GM19438 (cell line): ENCODE data around the gene CIAPIN1.
"Not testable (repeated sequence)": the region's sequence is repeated elsewhere in the genome, so short reads cannot be mapped to it uniquely, and the experiment has no call there.

Experiments used
- ATAC-seq: cut with Tn5 transposase; IDR thresholded peaks from one replicate; pipeline ENCODE4 v1.9.1; 2021; ENCODE audit warnings: low read depth; ENCODE audit not compliant: unreplicated experiment

Gene CIAPIN1

GRCh38 chr16:57444711-57445110, 2.5 kb downstream of the CIAPIN1 start:
- ATAC-seq = no peak

DNA sequence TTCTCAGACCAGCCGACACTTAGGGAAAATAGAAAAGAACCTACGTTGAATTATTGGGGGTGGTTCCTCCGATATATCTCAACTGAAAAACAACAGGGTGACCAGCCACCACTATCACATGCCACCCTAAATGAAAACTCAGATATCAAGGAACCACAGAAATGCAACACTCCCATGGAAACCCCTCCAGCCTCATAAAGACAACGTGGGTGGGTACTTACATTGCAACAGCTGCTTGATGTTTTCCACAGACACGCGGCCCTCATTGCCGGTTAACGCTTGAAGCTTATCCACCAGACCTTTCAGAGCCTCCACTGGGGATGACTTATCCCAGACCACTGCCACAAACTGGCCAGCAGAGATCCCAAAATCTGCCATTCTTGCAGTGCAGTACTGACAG, 6.6 kb downstream of the CIAPIN1 start:
- ATAC-seq = not testable (repeated sequence)

- not testable (repeated sequence) for ATAC-seq
These were observed 7.2 kb downstream of the CIAPIN1 start for GRCh38 chr16:57439947-57440346.

GRCh38 chr16:57435838-57436237, 11.3 kb downstream of the CIAPIN1 start:
- no peak for ATAC-seq

DNA sequence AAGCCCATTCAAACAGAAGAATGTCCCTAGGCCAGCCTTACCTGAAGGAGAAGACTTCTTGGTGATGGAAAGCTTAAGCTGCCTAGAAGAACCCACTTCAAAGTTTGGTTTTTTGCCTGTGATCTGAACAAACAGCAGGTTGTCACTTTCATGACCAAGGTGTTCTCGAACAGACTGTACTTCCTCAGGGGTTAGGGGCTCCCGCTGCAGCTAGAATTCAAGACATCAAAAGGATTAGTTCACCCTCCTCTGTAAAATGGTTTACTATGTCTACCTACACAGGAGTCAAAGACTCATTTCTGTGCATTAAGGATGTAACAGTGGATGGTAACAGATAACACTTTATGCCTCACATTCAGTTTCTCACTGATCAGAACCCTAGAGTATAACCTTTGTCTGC, 13.2 kb downstream of the CIAPIN1 start:
- ATAC-seq = no peak

DNA sequence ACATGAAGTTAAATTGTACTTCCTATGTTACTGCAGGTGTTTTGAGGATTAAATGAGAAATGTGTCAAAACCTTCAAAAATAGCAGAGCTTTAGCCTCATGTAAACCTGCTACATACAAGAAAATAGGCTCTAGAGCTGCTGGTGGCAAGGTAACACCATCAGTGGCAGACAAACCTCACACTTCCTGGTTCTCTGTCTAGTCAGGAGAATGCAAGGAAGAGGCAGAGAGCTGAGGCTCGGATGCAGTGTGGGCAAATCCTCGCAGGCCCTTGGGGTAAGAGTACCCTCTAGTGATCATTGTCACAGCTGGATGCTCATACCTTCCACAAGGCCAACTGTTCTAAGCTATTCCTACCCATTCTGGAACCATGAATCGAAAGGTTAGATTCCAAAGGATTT, 14.2 kb downstream of the CIAPIN1 start:
- no peak for ATAC-seq

DNA sequence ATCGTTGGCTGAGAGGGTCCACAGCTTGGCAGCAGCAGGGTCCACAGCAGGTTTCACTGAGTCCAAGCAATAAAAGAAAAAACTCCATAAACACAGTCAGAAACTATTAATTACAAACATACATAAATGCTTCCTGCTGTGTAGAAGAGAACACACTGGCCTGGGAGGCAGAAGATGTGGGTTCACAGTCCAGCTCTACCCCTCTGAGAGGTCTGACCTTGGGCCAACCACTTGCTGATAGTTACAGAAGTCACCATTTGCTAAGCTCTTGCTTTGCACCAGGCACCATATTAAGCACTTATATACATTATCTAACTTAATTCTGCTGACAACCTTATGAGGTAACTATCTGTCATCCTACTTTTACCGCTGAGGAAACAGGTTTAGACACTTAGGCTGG, 14.7 kb downstream of the CIAPIN1 start:
- ATAC-seq = no peak

- ATAC-seq = no peak
These were observed 16.2 kb downstream of the CIAPIN1 start for GRCh38 chr16:57430955-57431354.

DNA sequence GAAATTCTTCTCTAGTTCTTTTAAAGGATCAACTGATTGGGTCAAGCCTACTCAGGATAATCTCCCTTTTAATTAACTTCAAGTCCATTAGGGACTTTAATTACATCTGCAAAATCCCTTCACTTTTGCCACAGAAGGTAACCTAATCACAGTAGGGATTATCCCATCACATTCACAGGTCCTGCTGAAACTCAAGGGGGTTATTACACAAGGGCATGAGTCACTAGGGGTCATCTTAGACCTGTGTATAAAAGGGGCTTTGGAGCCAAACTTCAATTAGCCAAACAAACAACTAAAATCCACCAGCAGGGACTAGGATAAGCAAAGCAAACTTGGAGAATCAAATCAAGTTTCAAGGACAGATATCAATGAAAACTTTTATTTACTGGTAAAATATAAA, 19.4 kb downstream of the CIAPIN1 start:
- no peak for ATAC-seq

DNA sequence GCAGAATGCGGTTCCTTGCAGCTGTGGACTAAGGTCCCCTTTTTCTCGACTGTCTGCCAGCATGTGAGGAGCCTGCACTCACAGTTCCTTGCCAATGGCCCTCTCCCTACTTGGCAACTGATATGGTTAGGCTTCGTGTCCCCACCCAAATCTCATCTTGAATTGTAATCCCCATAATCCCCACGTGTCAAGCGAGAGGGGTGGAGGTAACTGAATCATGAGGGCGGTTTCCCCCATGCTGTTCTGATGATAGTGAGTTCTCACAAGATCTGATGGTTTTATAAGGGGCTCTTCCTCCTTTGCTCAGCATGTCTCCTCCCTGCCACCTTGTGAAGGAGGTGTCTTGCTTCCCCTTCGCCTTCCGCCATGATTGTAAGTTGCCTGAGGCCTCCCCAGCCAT, 19.9 kb downstream of the CIAPIN1 start:
- no peak for ATAC-seq

GRCh38 chr16:57426356-57426755, 20.8 kb downstream of the CIAPIN1 start:
- no peak for ATAC-seq

- ATAC-seq = no peak
These were observed 22.6 kb downstream of the CIAPIN1 start for GRCh38 chr16:57424583-57424982.

GRCh38 chr16:57423152-57423551, 24.0 kb downstream of the CIAPIN1 start:
- no peak for ATAC-seq

DNA sequence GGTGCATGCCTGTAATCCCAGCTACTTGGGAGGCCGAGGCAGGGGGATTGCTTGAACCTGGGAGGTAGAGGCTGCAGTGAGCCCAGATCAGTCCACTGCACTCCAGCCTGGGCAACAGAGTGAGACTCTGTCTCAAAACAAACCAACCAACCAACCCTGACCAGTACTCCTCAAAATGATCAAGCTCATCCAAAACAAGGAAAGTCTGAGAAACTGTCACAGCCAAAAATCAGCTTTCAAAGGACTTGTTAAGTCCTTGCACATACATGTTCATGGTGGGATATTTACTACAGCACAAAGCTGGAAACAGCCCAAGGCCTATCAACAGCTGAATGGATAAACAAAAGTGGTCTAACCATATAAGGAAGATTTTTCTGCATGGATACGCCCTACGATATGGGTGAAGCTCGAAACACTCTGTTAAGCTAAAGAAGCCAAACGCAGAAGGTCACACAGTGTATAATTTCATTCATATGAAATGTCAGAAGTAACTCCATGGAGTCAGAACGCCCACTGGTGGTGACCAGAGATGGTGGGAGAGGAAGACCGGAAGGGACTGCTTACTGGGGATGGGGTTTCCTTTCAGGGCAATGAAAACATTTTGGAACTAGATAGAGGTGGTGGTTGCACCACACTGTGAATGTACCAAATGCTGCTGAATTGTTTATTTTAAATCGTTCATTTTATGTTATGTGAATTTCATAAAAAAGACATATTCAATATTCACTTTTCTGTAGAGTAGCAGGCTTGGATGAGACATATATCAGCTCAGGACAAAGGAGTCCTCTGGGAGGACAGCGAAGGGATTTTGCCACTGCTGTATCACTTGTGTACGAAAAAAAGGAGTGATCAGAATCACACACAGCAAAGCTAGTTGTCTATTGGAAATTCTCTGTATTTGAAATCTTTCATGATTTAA, 24.9 kb downstream of the CIAPIN1 start:
- ATAC-seq = no peak

GRCh38 chr16:57419506-57419905, 27.7 kb downstream of the CIAPIN1 start:
- no peak for ATAC-seq

DNA sequence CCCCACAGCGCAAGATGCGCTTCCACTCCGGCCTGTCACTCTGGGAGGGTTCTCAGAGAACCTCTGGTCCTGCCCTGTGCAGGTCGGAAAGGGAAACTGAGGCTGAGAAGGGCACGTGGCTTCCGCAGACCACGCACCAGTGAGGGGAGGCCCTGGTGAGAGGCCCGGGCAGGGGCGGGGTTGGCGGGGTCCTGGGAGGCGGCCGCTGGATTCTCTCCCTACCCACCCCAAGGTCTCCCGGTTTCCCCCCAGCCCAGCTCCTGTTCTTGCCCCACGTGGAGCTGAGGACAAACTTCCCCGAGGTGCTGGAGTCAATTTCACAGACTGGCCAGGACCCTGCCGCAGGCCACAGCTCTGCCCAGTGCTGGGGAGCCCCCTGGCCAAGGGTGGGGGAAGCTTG, 31.1 kb downstream of the CIAPIN1 start:
- ATAC-seq = no peak

DNA sequence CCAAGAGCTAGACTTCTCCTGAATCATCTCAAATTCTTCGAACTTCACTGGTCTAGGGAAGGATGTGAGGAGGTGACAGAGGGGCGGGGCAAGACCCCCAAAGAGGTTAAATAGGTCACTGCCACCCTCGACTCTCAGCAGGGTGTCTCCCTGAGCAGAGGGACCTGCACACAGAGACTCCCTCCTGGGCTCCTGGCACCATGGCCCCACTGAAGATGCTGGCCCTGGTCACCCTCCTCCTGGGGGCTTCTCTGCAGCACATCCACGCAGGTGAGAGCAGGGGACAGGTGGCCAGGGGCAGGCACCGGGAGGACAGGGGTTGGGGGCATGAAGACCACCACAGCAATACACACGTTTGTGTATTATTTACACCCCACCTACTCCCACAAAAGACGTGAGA, 33.5 kb downstream of the CIAPIN1 start:
- no peak for ATAC-seq

GRCh38 chr16:57413301-57413730, 33.9 kb downstream of the CIAPIN1 start:
- peak; percentile 76 for ATAC-seq

DNA sequence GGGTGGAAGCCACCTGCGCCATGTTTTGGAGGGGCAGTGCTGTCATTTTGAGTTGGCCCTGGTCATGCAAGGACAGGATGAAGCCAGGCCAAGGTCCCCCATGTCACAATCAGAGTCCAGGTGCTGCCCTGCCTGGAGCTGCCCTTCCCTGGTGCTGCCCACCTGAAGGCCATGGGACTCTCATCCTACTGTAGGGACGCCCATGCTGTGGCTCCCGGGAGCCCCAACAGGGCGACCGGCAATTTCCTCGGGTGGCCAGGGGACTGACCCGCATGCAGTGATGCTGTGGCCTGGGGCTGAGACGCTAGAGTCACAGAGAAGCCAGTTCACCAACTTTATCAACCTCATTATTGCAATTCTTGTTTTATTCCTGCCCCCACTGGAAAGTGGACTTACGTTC, 34.6 kb downstream of the CIAPIN1 start:
- ATAC-seq = no peak

- no peak for ATAC-seq
These were observed 35.7 kb downstream of the CIAPIN1 start for GRCh38 chr16:57411362-57411976.

DNA sequence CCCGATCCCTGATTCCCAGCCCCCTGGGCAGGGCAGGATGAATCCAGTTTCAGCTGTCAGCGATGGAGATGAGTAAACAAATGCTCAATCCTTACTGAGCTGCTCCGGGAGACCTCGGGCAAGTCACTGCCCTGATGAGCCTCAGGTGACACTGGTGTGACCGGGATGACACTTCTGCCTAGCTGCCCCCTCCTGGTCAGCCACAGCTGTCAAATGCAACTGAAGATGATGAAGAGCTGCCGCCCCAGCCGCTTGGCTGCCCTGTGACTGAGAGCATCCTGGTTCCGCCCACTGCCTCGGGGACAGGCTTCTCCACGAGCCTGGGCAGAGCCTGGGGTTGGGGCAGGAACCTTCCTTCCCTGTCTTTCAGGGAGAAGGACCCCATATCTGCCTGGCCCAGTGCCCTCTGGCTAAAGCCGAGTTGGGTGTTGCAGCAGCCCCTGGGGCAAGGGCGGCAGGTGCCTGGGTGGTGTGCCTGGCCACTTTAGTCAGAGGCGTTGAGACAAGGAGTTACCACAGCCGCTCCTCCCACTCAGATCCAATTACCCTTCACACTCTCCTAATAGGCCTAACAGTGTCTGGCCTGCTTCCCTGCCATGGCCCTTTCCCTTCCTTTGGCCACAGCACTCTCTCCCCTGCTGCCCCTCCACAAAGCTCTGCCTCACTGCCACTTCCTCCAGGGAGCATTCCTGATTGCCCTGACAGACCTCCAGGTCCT, 37.2 kb downstream of the CIAPIN1 start:
- ATAC-seq = no peak
